SK-MEL-5 (cell line): Measurements from ENCODE around the gene DNASE1L2. TPM values are rescaled to one million over a fixed set of nuclear protein-coding genes. Genes with fewer than 3 reads are reported as not detected.
"Not testable (repeated sequence)": the region's sequence is repeated elsewhere in the genome, so short reads cannot be mapped to it uniquely, and the experiment has no call there.

Experiments
- DNase-seq: peaks from one replicate; pipeline ENCODE4 v3.0.0-alpha.2; 2016; ENCODE audit warnings: low read depth, low spot score
- in situ Hi-C: cut with HindIII; loops from 2 replicates; pipeline ENCODE4 v1.10.0; 2016; ENCODE audit warnings: low sequenced_read_pairs, high pct_unique_total_duplicates, low pct_unique_long_range_greater_than_20kb
- total RNA-seq: library from RNA; depleted of rRNA; stranded (reverse); fragments of >200 nt; shearing (Covaris generic); gene quantifications from 2 replicates; pipeline ENCODE4 v1.2.3, GENCODE V29; 2014

DNASE1L2 gene
- total RNA-seq, 1 experiment from 2014 or later: 1.0 TPM

DNA sequence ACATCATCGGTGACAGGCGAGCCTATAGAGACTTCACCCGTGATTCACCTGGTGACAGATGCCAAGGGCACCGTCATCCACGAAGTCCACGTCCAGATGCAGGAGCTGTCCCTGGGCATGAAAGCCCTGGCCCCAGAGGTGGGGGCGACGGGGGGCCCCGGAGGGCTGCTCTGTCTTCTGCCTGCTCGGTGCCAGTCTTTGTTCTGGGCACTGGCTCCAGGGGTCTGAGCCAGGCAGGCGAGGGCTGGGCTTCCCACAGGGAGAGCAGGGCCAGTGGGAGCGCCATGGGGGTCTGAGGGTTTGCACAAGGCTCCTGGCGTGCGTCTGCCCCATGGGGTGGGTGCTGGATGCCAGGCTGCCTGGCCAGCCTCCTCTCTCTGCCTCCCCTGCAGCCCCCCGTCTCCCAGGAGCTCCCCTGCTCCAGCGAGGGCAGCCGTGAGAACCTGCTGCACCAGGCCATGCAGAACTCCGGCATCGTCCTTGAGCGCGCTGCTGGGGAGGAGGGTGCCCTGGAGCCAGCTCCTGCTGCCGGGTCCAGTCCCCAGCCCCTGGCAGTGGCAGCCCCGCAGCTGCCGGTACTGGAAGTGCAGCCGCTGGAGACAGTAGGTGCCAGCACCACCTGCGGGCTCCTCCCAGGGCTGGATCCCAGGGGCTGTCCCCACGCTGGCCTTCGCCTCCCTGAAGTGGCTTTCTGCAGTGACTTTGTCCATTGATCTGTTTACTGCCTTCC lies 3.0 kb upstream of the DNASE1L2 start:
- in situ Hi-C loops: no loop called here
- DNase-seq: no peak

DNA sequence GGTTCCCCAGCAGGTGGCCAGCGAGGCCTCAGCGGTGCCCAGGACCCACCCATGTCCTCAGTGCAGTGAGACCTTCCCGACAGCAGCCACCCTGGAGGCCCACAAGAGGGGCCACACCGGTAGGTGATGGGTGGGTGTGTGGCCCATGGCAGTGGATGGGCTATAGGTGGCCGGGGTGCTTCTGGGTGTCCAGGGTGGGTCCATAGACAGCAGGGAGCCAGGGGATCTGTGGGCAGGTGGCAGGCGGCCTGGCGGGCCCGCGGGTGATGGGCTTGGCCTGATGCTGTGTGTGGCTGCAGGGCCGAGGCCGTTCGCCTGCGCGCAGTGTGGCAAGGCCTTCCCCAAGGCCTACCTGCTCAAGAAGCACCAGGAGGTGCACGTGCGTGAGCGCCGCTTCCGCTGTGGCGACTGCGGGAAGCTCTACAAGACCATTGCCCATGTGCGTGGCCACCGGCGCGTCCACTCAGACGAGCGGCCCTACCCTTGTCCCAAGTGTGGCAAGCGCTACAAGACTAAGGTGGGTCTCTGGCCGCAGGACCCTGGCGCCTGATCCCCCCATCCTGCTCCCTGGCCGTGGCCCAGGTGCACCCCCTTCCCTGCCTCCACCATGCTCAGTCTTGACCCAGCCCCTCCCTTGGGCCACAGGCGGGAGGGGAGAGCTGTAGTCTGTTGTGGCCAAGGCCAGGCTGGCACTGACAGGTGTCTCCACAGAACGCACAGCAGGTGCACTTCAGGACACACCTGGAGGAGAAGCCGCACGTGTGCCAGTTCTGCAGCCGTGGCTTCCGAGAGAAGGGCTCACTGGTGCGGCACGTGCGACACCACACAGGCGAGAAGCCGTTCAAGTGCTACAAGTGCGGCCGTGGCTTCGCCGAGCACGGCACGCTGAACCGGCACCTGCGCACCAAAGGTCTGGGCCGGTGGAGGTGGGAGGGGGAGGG lies 2.1 kb upstream of the DNASE1L2 start:
- in situ Hi-C loops: no loop called here

DNA sequence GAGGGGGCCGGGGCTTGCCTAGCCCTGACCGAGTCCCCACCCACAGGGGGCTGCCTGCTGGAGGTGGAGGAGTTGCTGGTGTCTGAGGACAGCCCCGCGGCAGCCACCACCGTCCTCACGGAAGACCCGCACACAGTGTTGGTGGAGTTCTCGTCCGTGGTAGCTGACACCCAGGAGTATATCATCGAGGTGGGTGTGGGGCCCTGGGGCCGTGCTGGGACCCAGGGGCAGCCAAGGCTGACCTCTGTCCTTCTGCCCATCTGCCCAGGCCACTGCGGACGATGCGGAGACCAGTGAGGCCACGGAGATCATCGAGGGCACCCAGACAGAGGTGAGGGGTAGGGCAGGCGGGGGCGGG lies 1.5 kb upstream of the DNASE1L2 start:
- DNase-seq: no peak
- in situ Hi-C loops: no loop called here

More for the DNA sequence above, 2.1 kb upstream of the DNASE1L2 start:
- DNase-seq: no peak

DNA sequence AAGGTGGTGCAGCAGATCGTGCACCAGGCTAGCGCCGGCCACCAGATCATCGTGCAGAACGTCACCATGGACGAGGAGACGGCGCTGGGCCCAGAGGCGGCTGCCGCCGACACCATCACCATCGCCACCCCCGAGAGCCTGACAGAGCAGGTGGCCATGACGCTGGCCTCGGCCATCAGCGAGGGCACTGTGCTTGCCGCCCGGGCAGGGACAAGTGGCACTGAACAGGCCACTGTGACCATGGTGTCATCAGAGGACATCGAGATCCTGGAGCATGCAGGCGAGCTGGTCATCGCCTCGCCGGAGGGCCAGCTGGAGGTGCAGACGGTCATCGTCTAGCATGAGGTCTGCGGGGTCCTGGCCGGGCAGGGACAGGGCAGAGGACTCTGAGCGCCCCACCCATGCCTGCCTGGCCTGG lies 1.0 kb upstream of the DNASE1L2 start:
- in situ Hi-C loops: no loop called here
- DNase-seq: no peak

DNA sequence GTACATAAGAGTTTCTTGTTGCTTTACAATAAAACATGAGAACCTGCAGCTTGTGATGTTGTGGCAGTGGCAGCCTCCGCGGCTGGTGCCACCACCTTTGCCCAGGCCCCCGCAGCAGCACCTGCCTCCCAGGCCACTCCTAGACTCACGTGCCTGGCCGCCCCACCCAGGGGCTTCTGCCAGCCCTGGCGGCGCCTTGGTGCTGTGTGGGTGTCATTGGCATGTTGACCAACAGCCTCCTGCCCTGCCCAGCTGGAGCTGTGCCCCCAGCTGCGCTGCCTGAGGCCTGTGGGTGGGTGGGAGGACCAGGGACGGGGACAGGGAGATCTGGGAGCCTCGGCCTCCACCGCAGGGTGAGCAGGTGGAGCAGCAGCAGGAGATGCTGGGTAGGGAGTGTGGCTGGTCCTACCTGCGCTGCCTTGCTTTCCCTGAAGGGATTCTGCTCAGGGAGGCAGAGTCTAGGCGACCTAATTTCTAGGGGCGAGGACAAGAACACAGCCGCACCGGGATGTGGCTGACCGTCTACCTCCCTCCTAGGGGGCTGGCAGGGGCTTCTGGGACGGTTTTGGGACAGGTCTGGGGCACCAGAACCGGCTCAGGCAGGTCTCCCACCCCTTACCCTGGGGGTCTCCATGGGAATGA lies 428 bp upstream of the DNASE1L2 start:
- in situ Hi-C loops: no loop called here
- DNase-seq: no peak

DNA sequence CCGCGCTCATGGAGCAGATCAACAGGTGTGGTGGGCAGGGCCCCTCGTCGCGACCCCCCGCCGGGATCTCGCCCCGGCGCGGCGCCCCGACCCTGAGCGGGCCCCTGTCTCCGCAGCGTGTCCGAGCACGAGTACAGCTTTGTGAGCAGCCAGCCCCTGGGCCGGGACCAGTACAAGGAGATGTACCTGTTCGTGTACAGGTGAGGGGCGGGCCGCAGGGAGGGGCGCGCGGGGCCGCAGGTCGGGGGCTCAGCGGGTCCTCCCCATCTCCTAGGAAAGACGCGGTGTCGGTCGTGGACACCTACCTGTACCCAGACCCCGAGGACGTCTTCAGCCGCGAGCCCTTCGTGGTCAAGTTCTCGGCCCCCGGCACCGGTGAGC lies 848 bp downstream of the DNASE1L2 start:
- no peak for DNase-seq
- in situ Hi-C loops: no loop called here

DNA sequence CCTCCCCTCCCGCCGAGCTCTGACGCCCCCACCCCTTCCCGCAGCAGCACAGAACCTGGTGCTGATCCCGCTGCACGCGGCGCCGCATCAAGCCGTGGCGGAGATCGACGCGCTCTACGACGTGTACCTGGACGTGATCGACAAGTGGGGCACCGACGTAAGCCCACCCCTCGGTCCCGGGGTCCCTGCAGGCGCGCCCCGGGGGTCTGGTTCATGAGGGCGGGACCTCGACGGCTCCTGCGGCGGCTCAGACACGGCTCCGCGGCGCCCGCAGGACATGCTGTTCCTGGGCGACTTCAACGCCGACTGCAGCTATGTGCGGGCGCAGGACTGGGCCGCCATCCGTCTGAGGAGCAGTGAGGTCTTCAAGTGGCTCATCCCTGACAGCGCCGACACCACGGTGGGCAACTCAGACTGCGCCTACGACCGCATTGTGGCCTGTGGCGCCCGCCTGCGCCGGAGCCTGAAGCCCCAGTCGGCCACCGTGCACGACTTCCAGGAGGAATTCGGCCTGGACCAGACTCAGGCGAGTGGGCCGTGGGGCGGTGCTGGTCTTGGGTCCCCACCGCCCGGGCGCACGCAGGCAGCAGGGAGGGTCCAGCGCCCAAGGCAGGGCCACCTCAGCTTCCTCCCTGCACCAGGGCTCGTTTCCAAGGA lies 1.4 kb downstream of the DNASE1L2 start:
- in situ Hi-C loops: no loop called here
- DNase-seq: no peak

DNA sequence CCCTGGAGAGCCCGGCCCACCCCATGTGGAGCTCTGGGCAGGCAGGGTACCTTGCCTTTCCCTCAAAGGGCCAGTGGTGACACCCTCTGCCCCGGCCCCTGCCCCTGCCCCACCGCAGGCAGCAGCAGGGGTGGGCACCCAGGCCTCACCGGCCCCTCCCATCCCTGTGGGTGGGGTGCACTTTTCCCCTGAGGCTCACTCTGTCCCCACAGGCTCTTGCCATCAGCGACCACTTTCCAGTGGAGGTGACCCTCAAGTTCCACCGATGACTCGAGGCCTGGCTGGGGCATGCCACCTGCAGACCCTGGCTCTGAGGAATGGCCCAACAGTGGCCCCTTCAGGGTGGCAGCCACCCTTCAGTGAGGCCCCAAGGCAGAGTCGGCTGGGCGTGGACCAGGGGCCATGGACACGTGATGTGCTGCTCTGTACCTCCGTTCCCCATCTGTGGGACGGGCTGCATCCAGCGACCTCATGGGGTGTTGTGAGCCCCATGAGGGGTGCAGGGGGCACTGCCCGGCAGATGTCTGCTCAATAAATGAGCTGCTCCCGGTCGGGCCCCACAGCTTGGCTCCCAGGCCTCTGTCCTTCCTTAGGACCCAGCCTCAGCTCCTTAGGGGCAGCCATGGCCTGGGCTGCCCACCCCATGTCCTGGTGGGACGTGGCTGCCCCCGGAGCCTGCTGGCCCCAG lies 2.0 kb downstream of the DNASE1L2 start:
- no peak for DNase-seq
- in situ Hi-C loops: no loop called here

DNA sequence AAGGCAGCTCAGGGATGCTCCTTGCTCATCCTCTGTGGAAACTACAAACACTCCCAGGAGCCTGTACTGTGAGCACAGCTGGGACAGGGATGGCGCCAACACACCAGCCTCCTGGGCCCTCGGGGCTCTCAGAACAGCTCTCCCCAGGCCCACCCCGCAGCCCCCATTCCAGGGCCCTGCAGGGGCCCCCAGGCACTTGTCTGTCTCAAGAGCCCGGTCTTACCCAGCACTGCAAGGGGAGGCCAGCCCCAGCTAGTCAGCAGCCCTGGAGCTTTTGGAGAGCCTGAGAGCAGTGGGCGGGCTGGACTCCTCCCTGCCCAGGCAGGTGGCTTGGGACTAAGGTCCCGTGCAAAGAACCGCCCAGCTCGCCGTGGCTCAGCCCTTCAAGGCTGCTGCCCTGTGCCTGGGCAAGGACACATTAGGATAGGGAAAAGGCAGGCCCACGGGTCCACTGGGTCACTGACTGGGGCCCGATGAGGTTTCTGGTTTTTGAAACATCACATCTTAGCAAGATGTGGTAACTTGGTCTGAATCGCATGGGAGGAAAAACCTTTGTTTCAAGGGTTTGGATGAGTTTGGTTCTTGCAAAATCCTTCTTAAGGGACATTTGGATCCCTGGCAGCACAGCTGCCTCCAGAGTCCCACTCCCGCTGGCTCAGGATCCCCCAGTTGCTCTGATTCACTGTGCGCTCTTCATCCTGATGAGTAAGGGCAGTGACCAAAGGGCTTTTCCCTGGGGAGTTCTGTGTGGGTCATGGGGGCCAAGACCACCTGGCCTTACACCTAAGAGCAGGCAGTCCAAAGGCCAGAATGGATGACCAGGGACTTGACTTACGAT lies 2.8 kb downstream of the DNASE1L2 start:
- in situ Hi-C loops: no loop called here

DNA sequence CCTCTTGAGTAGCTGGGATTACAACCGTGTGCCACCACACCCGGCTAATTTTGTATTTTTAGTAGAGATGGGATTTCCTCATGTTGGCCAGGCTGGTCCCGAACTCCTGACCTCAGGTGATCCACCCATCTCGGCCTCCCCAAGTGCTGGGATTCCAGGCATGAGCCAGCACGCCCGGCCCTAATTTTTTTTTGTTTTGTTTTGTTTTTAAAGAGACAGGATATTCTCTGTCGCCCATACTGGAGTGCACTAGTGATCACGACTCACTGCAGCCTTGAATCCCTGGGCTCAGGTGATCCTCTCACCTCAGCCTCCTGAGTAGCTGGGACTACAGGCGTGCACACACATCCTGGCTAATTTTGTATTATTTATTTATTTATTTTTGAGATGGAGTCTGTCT lies 4.1 kb downstream of the DNASE1L2 start:
- DNase-seq, in situ Hi-C loops: not testable (repeated sequence)

More for the DNA sequence above, 2.8 kb downstream of the DNASE1L2 start:
- DNase-seq: no peak

DNA sequence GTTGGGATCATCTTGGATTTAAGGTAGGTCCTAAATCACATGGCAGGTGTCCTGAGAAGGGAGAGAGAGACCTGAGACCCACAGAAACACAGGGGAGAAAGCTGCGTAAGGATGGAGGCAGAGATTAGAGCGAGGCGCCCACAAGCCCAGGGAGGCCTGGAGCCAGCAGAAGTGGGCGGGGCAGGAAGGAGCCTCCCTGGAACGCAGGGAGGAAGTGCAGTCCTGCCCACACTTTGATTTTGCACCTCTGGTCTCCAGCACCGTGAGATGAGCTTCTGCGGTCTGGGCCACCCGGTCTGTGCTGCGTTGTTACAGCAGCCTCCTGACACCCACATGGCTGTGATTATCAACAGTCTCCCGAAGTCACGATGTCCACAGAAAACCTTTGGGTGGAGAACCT lies 6.4 kb downstream of the DNASE1L2 start:
- in situ Hi-C loops: no loop called here
- no peak for DNase-seq

DNA sequence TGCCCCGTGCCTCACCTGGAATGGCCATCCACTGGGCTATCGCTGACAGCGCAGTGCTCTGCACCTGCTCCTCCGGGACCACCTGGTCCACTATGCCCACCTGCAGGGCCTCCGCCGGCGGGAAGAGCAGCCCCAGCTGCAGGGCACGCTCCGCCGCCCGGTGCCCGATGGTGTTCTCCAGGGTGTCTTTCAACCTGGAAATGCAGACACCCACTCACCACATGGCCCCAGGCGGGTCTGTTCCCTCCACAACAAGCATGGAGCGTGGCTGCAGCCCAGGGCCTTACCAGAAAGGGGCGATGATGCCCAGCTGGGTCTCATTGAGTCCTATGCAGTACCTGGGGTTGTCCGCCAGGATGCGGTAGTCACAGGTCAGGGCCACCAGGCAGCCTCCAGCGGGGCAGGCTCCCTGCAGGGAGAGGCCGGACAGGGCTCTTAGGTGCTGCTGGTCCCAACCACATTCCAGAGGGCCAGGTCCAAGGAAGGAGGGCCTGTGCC lies 6.8 kb downstream of the DNASE1L2 start:
- in situ Hi-C loops: no loop called here
- DNase-seq: peak; percentile 66

DNA sequence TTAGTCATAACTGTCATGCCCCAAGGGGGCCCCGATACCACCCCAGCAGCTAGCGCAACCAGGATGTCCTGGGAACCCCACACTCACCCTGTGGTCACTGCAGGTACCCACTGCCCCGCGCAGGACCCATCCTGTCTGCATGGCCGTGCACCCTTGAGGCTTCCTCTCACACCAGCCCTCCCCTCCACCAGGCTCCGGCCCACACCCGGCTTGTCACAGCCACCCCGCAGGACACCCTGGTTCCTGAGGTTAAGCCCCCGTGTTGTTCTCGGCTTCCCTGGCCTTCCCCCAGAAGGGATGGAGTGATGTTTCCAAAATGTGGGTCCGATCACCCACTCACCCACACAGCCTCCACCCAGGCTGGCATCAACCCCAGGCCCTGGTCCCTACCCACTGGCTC lies 7.5 kb downstream of the DNASE1L2 start:
- in situ Hi-C loops: no loop called here

DNA sequence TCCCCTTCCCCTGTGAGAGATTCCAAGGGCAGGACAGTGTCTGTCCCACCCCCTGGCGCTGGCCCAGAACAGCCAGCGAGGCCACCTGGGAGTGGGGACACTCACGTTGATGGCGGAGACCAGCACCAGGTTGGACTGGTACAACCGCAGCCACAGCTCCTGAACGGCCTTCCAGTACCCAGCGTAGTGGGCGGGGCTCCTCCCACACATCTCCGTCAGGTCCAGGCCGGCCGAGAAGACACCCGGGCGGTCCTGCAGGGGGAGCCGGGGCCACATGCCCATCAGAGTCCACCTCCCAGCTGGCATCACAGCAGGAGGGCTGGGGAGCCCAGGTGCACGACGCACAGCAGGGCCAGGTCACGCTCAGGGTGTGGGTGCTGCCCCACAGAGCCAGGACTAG lies 8.1 kb downstream of the DNASE1L2 start:
- in situ Hi-C loops: no loop called here
- DNase-seq: no peak

More for the DNA sequence above, 7.5 kb downstream of the DNASE1L2 start:
- no peak for DNase-seq

DNA sequence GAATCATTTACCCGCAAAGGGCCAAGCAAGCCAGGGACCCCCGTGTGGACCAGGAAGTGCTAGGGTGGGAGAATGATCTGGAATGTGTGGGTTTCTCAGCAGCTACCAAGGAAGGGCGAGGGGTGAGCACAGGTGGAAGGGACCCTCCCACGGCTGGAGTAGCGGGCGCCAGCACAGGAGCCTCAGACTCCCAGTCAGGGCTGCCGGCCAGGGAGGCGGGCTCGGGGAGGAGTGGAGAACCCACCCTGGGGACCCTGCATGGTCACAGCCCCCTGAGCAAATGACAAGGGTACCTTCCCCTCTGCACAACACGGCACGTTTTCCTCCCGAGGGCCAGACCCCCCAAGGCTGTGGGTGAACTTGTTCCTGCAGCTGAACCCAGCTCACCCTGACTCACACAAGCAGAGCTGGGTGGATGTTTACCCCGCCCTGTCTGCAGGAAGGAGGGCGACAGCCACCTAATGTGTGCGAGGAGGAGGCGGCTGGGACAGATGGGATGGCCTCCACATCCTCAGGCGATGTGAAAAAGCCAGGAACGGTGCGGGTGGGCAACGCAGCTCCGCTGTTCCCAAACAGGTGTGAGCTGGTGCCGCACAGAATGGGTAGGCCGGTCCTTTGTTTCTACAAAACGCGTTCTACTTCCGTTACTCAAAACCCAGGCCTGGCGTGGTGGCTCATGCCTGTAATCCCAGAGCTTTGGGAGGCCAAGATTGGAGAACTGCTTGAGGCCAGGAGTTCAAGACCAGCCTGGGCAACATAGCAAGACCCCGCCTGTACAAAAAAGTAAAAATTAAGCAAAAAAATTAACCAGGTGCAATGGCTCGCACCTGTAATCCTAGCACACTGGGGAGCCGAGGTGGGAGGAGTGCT lies 8.9 kb downstream of the DNASE1L2 start:
- in situ Hi-C loops: no loop called here
- no peak for DNase-seq
